GM12892 (cell line): ENCODE measurements around the gene IP6K3.

Experiments used
- POLR2A ChIP-seq: IDR thresholded peaks from 2 replicates; pipeline ENCODE4 v1.6.1; 2011; ENCODE audit warnings: low read depth, low read length, control low read depth
- POLR2AphosphoS5 ChIP-seq: IDR thresholded peaks from 2 replicates; pipeline ENCODE4 v1.6.1; 2011; ENCODE audit warnings: low read depth, low read length, control low read depth
- TAF1 ChIP-seq: IDR thresholded peaks from 2 replicates; pipeline ENCODE4 v1.6.1; 2011; ENCODE audit warnings: low read depth, mild to moderate bottlenecking, control low read depth, low read length, borderline replicate concordance

GRCh38 chr6:33778444-33779121 lies 31.9 kb upstream of the IP6K3 start:
- TF ChIP-seq TAF1 = no peak
- no peak for TF ChIP-seq POLR2AphosphoS5
- TF ChIP-seq POLR2A = no peak
